Measurements from ENCODE around the gene MND1.

MND1 gene

GRCh38 chr4:153348006-153348405 lies 3.5 kb downstream of the MND1 start:
- Histone ChIP-seq H3K4me3 (ENCODE audit: low read length) (no peak overlapping the region), H3K9me3 (ENCODE audit: insufficient read depth, low read depth, low read length) (no peaks in the 10 kb centered on the region), H3K36me3 (ENCODE audit: insufficient read depth, low read depth, low read length) (peaks cover 23% of the 10 kb centered on the region), H3K27ac (ENCODE audit: low read length) (no peak overlapping the region), H3K9ac (ENCODE audit: low read depth, low read length) (no peak overlapping the region), H3K27me3 (ENCODE audit: insufficient read depth, low read length) (no peaks in the 10 kb centered on the region), H3K4me1 (ENCODE audit: insufficient read depth, low read length) (peaks cover 11% of the 10 kb centered on the region; the same call in 1 of the 2 replicates)

- H3K27ac ChIP-seq (ENCODE audit: low read length): no peak overlapping the region
- no peaks in the 10 kb centered on the region for H3K27me3 ChIP-seq (ENCODE audit: insufficient read depth, low read length)
- H3K4me3 ChIP-seq (ENCODE audit: low read length): no peak overlapping the region
- peaks cover 11% of the 10 kb centered on the region; the same call in 1 of the 2 replicates for H3K4me1 ChIP-seq (ENCODE audit: insufficient read depth, low read length)
- peaks cover 23% of the 10 kb centered on the region for H3K36me3 ChIP-seq (ENCODE audit: insufficient read depth, low read depth, low read length)
- no peak overlapping the region for H3K9ac ChIP-seq (ENCODE audit: low read depth, low read length)
- H3K9me3 ChIP-seq (ENCODE audit: insufficient read depth, low read depth, low read length): no peaks in the 10 kb centered on the region
These were observed 4.8 kb downstream of the MND1 start for GRCh38 chr4:153349206-153349805.

GRCh38 chr4:153362184-153362583 lies 17.7 kb downstream of the MND1 start:
- no peak overlapping the region for H3K27ac ChIP-seq (ENCODE audit: low read length)
- H3K4me1 ChIP-seq (ENCODE audit: insufficient read depth, low read length): no peaks in the 10 kb centered on the region
- no peaks in the 10 kb centered on the region for H3K9me3 ChIP-seq (ENCODE audit: insufficient read depth, low read depth, low read length)
- H3K36me3 ChIP-seq (ENCODE audit: insufficient read depth, low read depth, low read length): peaks cover 63% of the 10 kb centered on the region
- no peaks in the 10 kb centered on the region for H3K27me3 ChIP-seq (ENCODE audit: insufficient read depth, low read length)
- no peak overlapping the region for H3K9ac ChIP-seq (ENCODE audit: low read depth, low read length)
- no peak overlapping the region for H3K4me3 ChIP-seq (ENCODE audit: low read length)

- no peak overlapping the region for H3K27ac ChIP-seq (ENCODE audit: low read length)
- H3K9me3 ChIP-seq (ENCODE audit: insufficient read depth, low read depth, low read length): no peaks in the 10 kb centered on the region
- no peak overlapping the region for H3K4me3 ChIP-seq (ENCODE audit: low read length)
- H3K9ac ChIP-seq (ENCODE audit: low read depth, low read length): no peak overlapping the region
- H3K36me3 ChIP-seq (ENCODE audit: insufficient read depth, low read depth, low read length): peaks cover 63% of the 10 kb centered on the region
- no peaks in the 10 kb centered on the region for H3K4me1 ChIP-seq (ENCODE audit: insufficient read depth, low read length)
- H3K27me3 ChIP-seq (ENCODE audit: insufficient read depth, low read length): no peaks in the 10 kb centered on the region
These were observed 19.6 kb downstream of the MND1 start for GRCh38 chr4:153364061-153364460.

- Histone ChIP-seq H3K27me3 (ENCODE audit: insufficient read depth, low read length) (no peaks in the 10 kb centered on the region), H3K9me3 (ENCODE audit: insufficient read depth, low read depth, low read length) (no peaks in the 10 kb centered on the region), H3K4me1 (ENCODE audit: insufficient read depth, low read length) (no peaks in the 10 kb centered on the region), H3K4me3 (ENCODE audit: low read length) (no peak overlapping the region), H3K27ac (ENCODE audit: low read length) (no peak overlapping the region), H3K9ac (ENCODE audit: low read depth, low read length) (no peak overlapping the region), H3K36me3 (ENCODE audit: insufficient read depth, low read depth, low read length) (peaks cover 63% of the 10 kb centered on the region)
These were observed 20.5 kb downstream of the MND1 start for GRCh38 chr4:153365003-153365402.

- Histone ChIP-seq H3K27ac (ENCODE audit: low read length) (no peak overlapping the region), H3K9me3 (ENCODE audit: insufficient read depth, low read depth, low read length) (no peaks in the 10 kb centered on the region), H3K4me1 (ENCODE audit: insufficient read depth, low read length) (no peaks in the 10 kb centered on the region), H3K36me3 (ENCODE audit: insufficient read depth, low read depth, low read length) (peaks cover 68% of the 10 kb centered on the region), H3K9ac (ENCODE audit: low read depth, low read length) (no peak overlapping the region), H3K4me3 (ENCODE audit: low read length) (no peak overlapping the region), H3K27me3 (ENCODE audit: insufficient read depth, low read length) (no peaks in the 10 kb centered on the region)
These were observed 22.0 kb downstream of the MND1 start for GRCh38 chr4:153366486-153366885.

- Histone ChIP-seq H3K9me3 (ENCODE audit: insufficient read depth, low read depth, low read length) (no peaks in the 10 kb centered on the region), H3K27ac (ENCODE audit: low read length) (no peak overlapping the region), H3K27me3 (ENCODE audit: insufficient read depth, low read length) (no peaks in the 10 kb centered on the region), H3K4me3 (ENCODE audit: low read length) (no peak overlapping the region), H3K9ac (ENCODE audit: low read depth, low read length) (no peak overlapping the region), H3K4me1 (ENCODE audit: insufficient read depth, low read length) (no peaks in the 10 kb centered on the region), H3K36me3 (ENCODE audit: insufficient read depth, low read depth, low read length) (peaks cover 70% of the 10 kb centered on the region)
These were observed 22.6 kb downstream of the MND1 start for GRCh38 chr4:153367092-153367491.

GRCh38 chr4:153369021-153369420 lies 24.5 kb downstream of the MND1 start:
- Histone ChIP-seq H3K4me1 (ENCODE audit: insufficient read depth, low read length) (no peaks in the 10 kb centered on the region), H3K4me3 (ENCODE audit: low read length) (no peak overlapping the region), H3K9ac (ENCODE audit: low read depth, low read length) (no peak overlapping the region), H3K36me3 (ENCODE audit: insufficient read depth, low read depth, low read length) (peaks cover 72% of the 10 kb centered on the region), H3K9me3 (ENCODE audit: insufficient read depth, low read depth, low read length) (no peaks in the 10 kb centered on the region; the same call in 1 of the 2 replicates), H3K27me3 (ENCODE audit: insufficient read depth, low read length) (no peaks in the 10 kb centered on the region), H3K27ac (ENCODE audit: low read length) (no peak overlapping the region)

- Histone ChIP-seq H3K4me3 (ENCODE audit: low read length) (no peak overlapping the region), H3K9me3 (ENCODE audit: insufficient read depth, low read depth, low read length) (no peaks in the 10 kb centered on the region; the same call in 1 of the 2 replicates), H3K9ac (ENCODE audit: low read depth, low read length) (no peak overlapping the region), H3K27me3 (ENCODE audit: insufficient read depth, low read length) (no peaks in the 10 kb centered on the region), H3K4me1 (ENCODE audit: insufficient read depth, low read length) (no peaks in the 10 kb centered on the region), H3K36me3 (ENCODE audit: insufficient read depth, low read depth, low read length) (peaks cover 64% of the 10 kb centered on the region), H3K27ac (ENCODE audit: low read length) (no peak overlapping the region)
These were observed 27.3 kb downstream of the MND1 start for GRCh38 chr4:153371701-153372234.

GRCh38 chr4:153372967-153373562 lies 28.6 kb downstream of the MND1 start:
- H3K27ac ChIP-seq (ENCODE audit: low read length): no peak overlapping the region
- H3K9ac ChIP-seq (ENCODE audit: low read depth, low read length): no peak overlapping the region
- no peak overlapping the region for H3K4me3 ChIP-seq (ENCODE audit: low read length)
- H3K9me3 ChIP-seq (ENCODE audit: insufficient read depth, low read depth, low read length): no peaks in the 10 kb centered on the region; the same call in 1 of the 2 replicates
- no peaks in the 10 kb centered on the region for H3K4me1 ChIP-seq (ENCODE audit: insufficient read depth, low read length)
- peaks cover 51% of the 10 kb centered on the region for H3K36me3 ChIP-seq (ENCODE audit: insufficient read depth, low read depth, low read length)
- H3K27me3 ChIP-seq (ENCODE audit: insufficient read depth, low read length): no peaks in the 10 kb centered on the region

- H3K9me3 ChIP-seq (ENCODE audit: insufficient read depth, low read depth, low read length): no peaks in the 10 kb centered on the region; the same call in 1 of the 2 replicates
- H3K27me3 ChIP-seq (ENCODE audit: insufficient read depth, low read length): no peaks in the 10 kb centered on the region
- H3K9ac ChIP-seq (ENCODE audit: low read depth, low read length): no peak overlapping the region
- no peaks in the 10 kb centered on the region for H3K4me1 ChIP-seq (ENCODE audit: insufficient read depth, low read length)
- peaks cover 38% of the 10 kb centered on the region for H3K36me3 ChIP-seq (ENCODE audit: insufficient read depth, low read depth, low read length)
- H3K27ac ChIP-seq (ENCODE audit: low read length): no peak overlapping the region
- H3K4me3 ChIP-seq (ENCODE audit: low read length): no peak overlapping the region
These were observed 30.0 kb downstream of the MND1 start for GRCh38 chr4:153374442-153374841.

- Histone ChIP-seq H3K4me3 (ENCODE audit: low read length) (no peak overlapping the region), H3K36me3 (ENCODE audit: insufficient read depth, low read depth, low read length) (peaks cover 29% of the 10 kb centered on the region)
These were observed 30.8 kb downstream of the MND1 start for GRCh38 chr4:153375303-153375702.

More at GRCh38 chr4:153375303-153375702, 30.8 kb downstream of the MND1 start:
- Histone ChIP-seq H3K27me3 (ENCODE audit: insufficient read depth, low read length) (no peaks in the 10 kb centered on the region), H3K9me3 (ENCODE audit: insufficient read depth, low read depth, low read length) (no peaks in the 10 kb centered on the region; the same call in 1 of the 2 replicates), H3K9ac (ENCODE audit: low read depth, low read length) (no peak overlapping the region), H3K4me1 (ENCODE audit: insufficient read depth, low read length) (no peaks in the 10 kb centered on the region), H3K27ac (ENCODE audit: low read length) (no peak overlapping the region)

Measured in iPS-20b (cell line).